ENCODE data around the gene NEGR1. TPM values are rescaled to one million over a fixed set of nuclear protein-coding genes. Genes with fewer than 3 reads are reported as not detected.

The NEGR1 gene
- total RNA-seq, 1 donor from 2014 or later, result 0.26 TPM

DNA sequence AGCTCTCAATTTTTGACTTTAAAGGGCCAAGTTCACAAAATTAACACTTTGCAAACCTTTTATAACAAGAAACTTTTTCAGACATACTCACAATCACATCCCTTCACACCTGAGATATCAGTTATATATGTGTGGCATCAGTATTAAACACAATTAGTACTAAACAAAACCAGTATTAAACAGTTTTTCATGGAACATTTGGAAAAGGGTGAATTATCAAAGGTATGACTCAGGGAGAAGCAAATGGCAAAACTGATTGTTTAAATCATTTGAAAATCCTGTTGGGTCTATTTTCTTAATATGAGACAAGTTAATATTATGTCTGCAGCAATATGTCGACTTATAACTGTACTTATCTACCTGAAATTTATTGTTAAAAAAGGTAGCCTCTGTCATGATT lies 587.3 kb downstream of the NEGR1 start:
- no peaks in the 10 kb centered on the region for H3K27me3 ChIP-seq (ENCODE audit: control insufficient read depth, insufficient read depth, low read length)
- H3K36me3 ChIP-seq (ENCODE audit: control insufficient read depth, insufficient read depth, low read length), result no peaks in the 10 kb centered on the region
- H3K4me3 ChIP-seq (ENCODE audit: low read depth, low read length), result no peak overlapping the region
- no peak for FAIRE-seq
- DNase-seq (ENCODE audit: low read depth), result no peak
- TF ChIP-seq, protein P1, sequence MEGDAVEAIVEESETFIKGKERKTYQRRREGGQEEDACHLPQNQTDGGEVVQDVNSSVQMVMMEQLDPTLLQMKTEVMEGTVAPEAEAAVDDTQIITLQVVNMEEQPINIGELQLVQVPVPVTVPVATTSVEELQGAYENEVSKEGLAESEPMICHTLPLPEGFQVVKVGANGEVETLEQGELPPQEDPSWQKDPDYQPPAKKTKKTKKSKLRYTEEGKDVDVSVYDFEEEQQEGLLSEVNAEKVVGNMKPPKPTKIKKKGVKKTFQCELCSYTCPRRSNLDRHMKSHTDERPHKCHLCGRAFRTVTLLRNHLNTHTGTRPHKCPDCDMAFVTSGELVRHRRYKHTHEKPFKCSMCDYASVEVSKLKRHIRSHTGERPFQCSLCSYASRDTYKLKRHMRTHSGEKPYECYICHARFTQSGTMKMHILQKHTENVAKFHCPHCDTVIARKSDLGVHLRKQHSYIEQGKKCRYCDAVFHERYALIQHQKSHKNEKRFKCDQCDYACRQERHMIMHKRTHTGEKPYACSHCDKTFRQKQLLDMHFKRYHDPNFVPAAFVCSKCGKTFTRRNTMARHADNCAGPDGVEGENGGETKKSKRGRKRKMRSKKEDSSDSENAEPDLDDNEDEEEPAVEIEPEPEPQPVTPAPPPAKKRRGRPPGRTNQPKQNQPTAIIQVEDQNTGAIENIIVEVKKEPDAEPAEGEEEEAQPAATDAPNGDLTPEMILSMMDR (IDR thresholded peaks at IDR 0.05; ENCODE audit: insufficient read depth, low read length, severe bottlenecking), result no peak

DNA sequence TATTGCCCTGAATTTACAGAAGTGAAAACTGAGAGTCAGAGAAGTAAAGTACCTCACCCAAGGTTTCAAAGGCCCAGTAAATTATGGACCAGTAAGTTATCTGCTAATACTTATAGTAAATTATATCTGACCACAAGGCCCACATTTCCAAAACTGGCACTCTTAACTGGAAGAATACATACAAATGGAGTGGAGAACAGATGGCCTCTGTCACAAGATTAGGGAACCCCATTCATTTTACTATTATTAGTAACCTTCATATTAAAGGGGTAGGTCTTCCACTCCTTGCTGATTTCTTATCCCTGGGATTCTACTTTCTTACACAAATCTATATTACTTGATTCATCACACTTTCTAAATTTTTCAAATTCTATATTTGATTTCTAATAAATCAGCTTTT lies 588.8 kb downstream of the NEGR1 start:
- DNase-seq (ENCODE audit: low read depth) (no peak), FAIRE-seq (no peak)
- no peaks in the 10 kb centered on the region for H3K36me3 ChIP-seq (ENCODE audit: control insufficient read depth, insufficient read depth, low read length)
- no peaks in the 10 kb centered on the region for H3K27me3 ChIP-seq (ENCODE audit: control insufficient read depth, insufficient read depth, low read length)
- TF ChIP-seq, protein P1 (IDR thresholded peaks at IDR 0.05; ENCODE audit: insufficient read depth, low read length, severe bottlenecking), result no peak
- H3K4me3 ChIP-seq (ENCODE audit: low read depth, low read length), result no peak overlapping the region

DNA sequence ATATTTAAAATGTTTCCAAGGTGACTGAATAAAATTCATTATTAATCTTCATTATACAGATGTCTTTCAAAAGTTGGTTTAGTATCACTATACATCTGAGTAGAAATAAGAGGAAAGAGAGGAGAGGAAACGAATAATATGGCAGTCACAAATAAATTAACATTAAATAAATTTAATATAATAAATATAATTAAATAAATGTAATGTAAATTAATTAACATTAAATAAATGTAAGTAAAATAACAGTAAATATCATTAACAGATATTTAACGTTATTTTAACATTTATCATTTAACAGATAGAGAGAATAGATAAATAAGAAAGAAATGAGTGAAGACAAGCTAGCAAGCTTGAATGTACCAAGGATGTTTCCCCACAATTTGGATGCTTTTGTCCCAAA lies 592.7 kb downstream of the NEGR1 start:
- Histone ChIP-seq H3K36me3 (ENCODE audit: control insufficient read depth, insufficient read depth, low read length) (no peaks in the 10 kb centered on the region), H3K27me3 (ENCODE audit: control insufficient read depth, insufficient read depth, low read length) (no peaks in the 10 kb centered on the region), H3K4me3 (ENCODE audit: low read depth, low read length) (no peak overlapping the region)
- TF ChIP-seq, protein P1 (IDR thresholded peaks at IDR 0.05; ENCODE audit: insufficient read depth, low read length, severe bottlenecking), result no peak
- FAIRE-seq (no peak), DNase-seq (ENCODE audit: low read depth) (no peak)

DNA sequence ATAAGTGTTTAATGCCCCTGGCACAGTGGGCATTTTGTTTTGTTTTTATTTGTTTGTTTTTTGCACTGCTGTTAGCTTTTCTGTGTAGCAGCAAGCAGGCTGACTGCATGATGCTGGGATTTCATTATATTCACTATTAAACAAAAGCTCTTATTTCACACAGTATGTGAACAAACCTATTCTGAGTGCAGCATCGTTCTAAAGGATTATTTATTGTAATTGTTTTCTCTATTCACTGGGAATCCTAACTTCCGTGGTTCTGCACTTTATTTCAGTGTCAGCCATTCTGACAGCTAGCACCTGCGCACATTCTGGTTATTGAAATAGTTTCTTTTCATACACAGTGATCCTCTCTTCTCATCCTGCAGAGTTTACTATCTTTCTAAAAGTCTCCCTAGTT lies 595.0 kb downstream of the NEGR1 start:
- TF ChIP-seq, protein P1 (IDR thresholded peaks at IDR 0.05; ENCODE audit: insufficient read depth, low read length, severe bottlenecking), result no peak
- no peaks in the 10 kb centered on the region for H3K27me3 ChIP-seq (ENCODE audit: control insufficient read depth, insufficient read depth, low read length)
- no peaks in the 10 kb centered on the region for H3K36me3 ChIP-seq (ENCODE audit: control insufficient read depth, insufficient read depth, low read length)
- FAIRE-seq (no peak), DNase-seq (ENCODE audit: low read depth) (no peak)
- no peak overlapping the region for H3K4me3 ChIP-seq (ENCODE audit: low read depth, low read length)

DNA sequence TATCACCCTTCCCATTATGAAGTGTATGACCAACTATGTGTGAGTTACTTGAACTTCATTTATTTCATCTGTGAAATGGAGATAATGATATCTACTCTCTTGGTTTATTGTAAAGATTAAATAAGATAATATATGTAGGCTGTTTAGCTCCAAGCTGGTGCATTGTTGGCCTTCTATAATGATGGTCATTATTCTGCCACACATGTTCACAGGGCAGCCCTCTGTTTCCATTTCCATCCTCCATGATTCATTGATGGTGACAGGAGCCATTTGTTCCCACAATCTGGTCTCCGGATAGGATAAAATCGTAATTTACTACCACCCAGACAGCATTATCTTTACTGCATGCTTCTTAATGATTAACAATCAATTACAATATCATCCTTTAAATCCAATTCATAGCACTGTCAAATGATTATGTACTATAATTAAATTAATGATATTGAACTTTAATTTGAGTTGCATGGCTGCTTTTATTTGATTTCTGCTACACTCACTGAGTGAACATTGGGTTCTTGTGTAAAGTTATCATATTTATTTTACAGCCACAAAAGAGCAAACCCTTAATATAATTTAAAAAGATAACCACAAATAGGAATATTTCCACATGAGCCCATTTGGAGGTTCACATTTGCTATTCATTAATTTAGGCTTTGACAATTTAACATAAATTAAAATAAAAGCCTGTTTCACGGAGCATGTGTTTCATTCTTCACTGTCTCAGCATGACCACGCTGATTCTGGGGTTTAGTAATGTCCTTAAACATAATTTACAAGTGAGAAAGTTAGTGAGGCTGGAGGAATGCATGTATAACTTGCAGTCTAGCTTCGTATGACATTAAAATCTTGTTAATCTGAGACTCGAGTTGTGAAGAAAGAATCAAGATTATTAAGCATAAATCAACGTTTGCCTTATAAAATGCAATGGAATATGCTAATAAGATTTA lies 605.1 kb downstream of the NEGR1 start:
- H3K36me3 ChIP-seq (ENCODE audit: control insufficient read depth, insufficient read depth, low read length), result no peaks in the 10 kb centered on the region
- FAIRE-seq (no peak), DNase-seq (ENCODE audit: low read depth) (no peak)
- TF ChIP-seq, protein P1 (IDR thresholded peaks at IDR 0.05; ENCODE audit: insufficient read depth, low read length, severe bottlenecking), result no peak
- H3K4me3 ChIP-seq (ENCODE audit: low read depth, low read length), result no peak overlapping the region
- H3K27me3 ChIP-seq (ENCODE audit: control insufficient read depth, insufficient read depth, low read length), result no peaks in the 10 kb centered on the region
